ENCODE results near the gene KEL. TPM values are rescaled to one million over a fixed set of nuclear protein-coding genes. Genes with fewer than 3 reads are reported as not detected.

Gene KEL
- total RNA-seq, 1 donor = not detected

GRCh38 chr7:143003393-143004051, 41.4 kb upstream of the KEL start:
- Histone ChIP-seq H3K4me1 (ENCODE audit: insufficient read depth, low read length) (no peaks in the 10 kb centered on the region), H3K4me3 (ENCODE audit: insufficient read depth, low read length) (peak overlapping the region; percentile 66), H3K4me2 (ENCODE audit: insufficient read depth, low read length) (peak overlapping the region; percentile 90), H3K9me3 (ENCODE audit: low read depth, low read length) (no peaks in the 10 kb centered on the region), H4K20me1 (ENCODE audit: insufficient read depth, low read length) (no peaks in the 10 kb centered on the region), H3K36me3 (ENCODE audit: insufficient read depth, low read length) (no peaks in the 10 kb centered on the region), H3K27me3 (ENCODE audit: insufficient read depth, low read length) (peaks cover 4% of the 10 kb centered on the region), H3K27ac (ENCODE audit: low read depth, low read length) (no peak overlapping the region), H3K79me2 (ENCODE audit: insufficient read depth, low read length) (no peaks in the 10 kb centered on the region), H2AFZ (ENCODE audit: low read length) (peak overlapping the region; percentile 97)
- peak; percentile 83 for TF ChIP-seq CTCF (IDR thresholded peaks at IDR 0.05; ENCODE audit: extremely low read depth, low read depth, low read length)
- peak; percentile 36 for DNase-seq (ENCODE audit: insufficient read length, low spot score, missing footprints)

DNA sequence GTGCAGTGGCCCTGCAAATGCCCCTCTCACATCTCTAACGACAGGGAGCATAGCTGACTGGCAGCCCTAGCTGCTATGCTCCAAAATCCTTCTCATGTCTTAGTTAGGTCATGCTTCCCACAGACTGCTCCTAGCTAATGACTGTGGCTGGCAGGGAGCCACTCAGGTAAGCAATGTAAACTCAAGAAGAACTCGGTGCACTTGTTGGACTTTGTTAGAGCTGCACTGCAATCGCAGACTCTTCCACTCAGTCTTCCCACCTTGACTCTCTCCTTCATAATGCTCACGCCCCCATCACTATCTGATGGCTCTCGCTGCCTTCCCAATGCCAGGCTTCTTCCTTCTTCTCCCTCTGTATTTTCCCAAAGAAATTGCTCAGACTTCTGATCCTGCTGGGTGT, 40.7 kb upstream of the KEL start:
- Histone ChIP-seq H3K4me3 (ENCODE audit: insufficient read depth, low read length) (peak overlapping the region; percentile 66), H4K20me1 (ENCODE audit: insufficient read depth, low read length) (no peaks in the 10 kb centered on the region), H3K79me2 (ENCODE audit: insufficient read depth, low read length) (no peaks in the 10 kb centered on the region), H3K4me1 (ENCODE audit: insufficient read depth, low read length) (no peaks in the 10 kb centered on the region), H3K9me3 (ENCODE audit: low read depth, low read length) (no peaks in the 10 kb centered on the region), H3K27me3 (ENCODE audit: insufficient read depth, low read length) (peaks cover 4% of the 10 kb centered on the region), H3K4me2 (ENCODE audit: insufficient read depth, low read length) (peak overlapping the region; percentile 90), H3K27ac (ENCODE audit: low read depth, low read length) (no peak overlapping the region), H3K36me3 (ENCODE audit: insufficient read depth, low read length) (no peaks in the 10 kb centered on the region), H2AFZ (ENCODE audit: low read length) (peak overlapping the region; percentile 97)
- no peak for TF ChIP-seq CTCF (IDR thresholded peaks at IDR 0.05; ENCODE audit: extremely low read depth, low read depth, low read length)
- no peak for DNase-seq (ENCODE audit: insufficient read length, low spot score, missing footprints)

DNA sequence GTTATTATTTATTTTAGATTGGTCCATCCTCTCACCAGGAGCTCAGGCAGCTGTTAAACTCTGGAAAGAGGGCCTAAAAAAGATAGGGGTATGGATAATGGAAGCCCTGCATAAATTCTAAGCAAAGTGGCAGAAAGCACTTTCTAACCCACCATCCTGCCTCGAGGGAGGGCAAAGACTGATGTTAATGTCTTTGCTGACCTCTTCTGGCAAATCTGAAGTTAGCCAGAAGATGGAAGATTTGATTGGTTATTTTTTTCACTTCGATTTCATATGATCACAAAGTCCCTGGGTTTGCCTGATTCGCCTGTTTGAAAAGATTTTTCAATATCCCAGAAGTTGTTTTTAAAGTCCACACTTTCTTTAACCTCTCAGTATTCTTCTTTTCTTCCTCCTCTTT, 39.9 kb upstream of the KEL start:
- Histone ChIP-seq H3K79me2 (ENCODE audit: insufficient read depth, low read length) (no peaks in the 10 kb centered on the region), H3K4me1 (ENCODE audit: insufficient read depth, low read length) (no peaks in the 10 kb centered on the region), H3K4me2 (ENCODE audit: insufficient read depth, low read length) (no peak overlapping the region), H4K20me1 (ENCODE audit: insufficient read depth, low read length) (no peaks in the 10 kb centered on the region), H3K27ac (ENCODE audit: low read depth, low read length) (no peak overlapping the region), H3K27me3 (ENCODE audit: insufficient read depth, low read length) (peaks cover 4% of the 10 kb centered on the region), H3K36me3 (ENCODE audit: insufficient read depth, low read length) (no peaks in the 10 kb centered on the region), H2AFZ (ENCODE audit: low read length) (no peak overlapping the region), H3K4me3 (ENCODE audit: insufficient read depth, low read length) (no peak overlapping the region), H3K9me3 (ENCODE audit: low read depth, low read length) (no peaks in the 10 kb centered on the region)
- peak; percentile 45 for TF ChIP-seq CTCF (IDR thresholded peaks at IDR 0.05; ENCODE audit: extremely low read depth, low read depth, low read length)
- no peak for DNase-seq (ENCODE audit: insufficient read length, low spot score, missing footprints)

DNA sequence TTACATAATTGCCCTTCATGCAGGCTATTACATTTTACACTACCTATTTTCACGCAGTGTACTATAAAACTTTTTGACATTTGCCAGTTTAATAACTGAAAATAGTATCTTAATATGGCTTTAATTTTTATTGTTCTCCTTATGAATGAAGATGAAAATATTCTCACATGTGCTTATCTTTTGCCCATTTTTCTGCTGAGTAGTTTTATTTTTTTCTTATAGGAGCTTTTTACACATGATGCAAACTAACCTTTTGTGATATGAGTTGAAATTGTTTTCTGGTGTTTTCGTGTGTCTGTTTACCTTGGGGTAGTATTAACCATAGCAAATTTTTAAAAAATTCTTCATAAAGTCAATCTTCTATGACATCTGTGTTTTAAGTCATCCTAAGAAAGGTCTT, 38.5 kb upstream of the KEL start:
- Histone ChIP-seq H2AFZ (ENCODE audit: low read length) (no peak overlapping the region), H3K4me3 (ENCODE audit: insufficient read depth, low read length) (no peak overlapping the region)
- TF ChIP-seq CTCF (IDR thresholded peaks at IDR 0.05; ENCODE audit: extremely low read depth, low read depth, low read length) = no peak

More for the DNA sequence above, 38.5 kb upstream of the KEL start:
- Histone ChIP-seq H3K4me2 (ENCODE audit: insufficient read depth, low read length) (no peak overlapping the region), H3K27ac (ENCODE audit: low read depth, low read length) (no peak overlapping the region), H4K20me1 (ENCODE audit: insufficient read depth, low read length) (no peaks in the 10 kb centered on the region), H3K9me3 (ENCODE audit: low read depth, low read length) (no peaks in the 10 kb centered on the region), H3K36me3 (ENCODE audit: insufficient read depth, low read length) (no peaks in the 10 kb centered on the region), H3K79me2 (ENCODE audit: insufficient read depth, low read length) (no peaks in the 10 kb centered on the region), H3K4me1 (ENCODE audit: insufficient read depth, low read length) (no peaks in the 10 kb centered on the region), H3K27me3 (ENCODE audit: insufficient read depth, low read length) (peaks cover 2% of the 10 kb centered on the region)
- no peak for DNase-seq (ENCODE audit: insufficient read length, low spot score, missing footprints)
